IPS DF 19.7 (cell line): ENCODE results near the gene ARID1B.

Experiments used
- DNase-seq: peaks from one replicate; pipeline ENCODE4 v3.0.0-alpha.2; 2013; ENCODE audit warnings: low read depth, low spot score

Gene ARID1B

DNA sequence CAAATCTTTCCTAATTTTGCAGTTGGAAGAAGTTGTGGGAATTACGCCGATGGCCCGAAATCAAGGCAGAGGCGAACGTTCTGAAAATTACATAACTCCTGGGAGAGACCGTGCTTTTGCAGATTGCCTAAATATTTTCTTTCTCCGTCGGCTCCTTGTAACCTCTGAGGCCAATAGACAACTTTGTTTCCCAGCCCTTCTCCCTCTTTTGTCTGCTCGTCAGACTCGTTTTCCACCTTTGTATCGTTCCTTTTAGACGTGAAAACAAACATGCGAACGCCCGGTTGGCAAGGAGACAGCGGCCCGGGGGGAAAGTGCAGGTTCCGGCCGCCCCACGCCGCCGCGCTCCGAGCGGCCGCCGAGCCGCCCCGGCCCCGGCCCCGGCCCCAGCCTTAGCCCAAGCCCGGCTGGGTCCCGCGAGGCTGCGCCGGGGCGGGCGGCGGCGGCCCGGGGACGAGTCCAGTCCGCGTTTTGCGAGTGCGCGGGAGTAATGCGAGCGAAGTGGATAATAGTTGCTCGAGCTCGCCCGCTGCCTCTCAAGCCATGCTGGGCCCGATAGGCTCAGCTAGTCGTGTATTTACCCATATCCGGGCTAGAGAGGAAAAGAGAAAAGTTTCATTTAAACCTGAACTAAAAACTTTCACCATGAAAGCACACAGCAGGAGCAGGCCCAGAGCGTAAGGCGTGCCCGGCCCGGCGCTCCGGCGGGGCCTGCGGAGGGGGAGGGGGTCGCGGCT, at the start of gene ARID1B:
Gene ARID1B, plus strand, starts transcription at position 539 of the 737 bp plus-strand sequence. CDS start 303 bp downstream, outside the sequence.
- DNase-seq = no peak

GRCh38 chr6:156727715-156728385, 49.3 kb upstream of the ARID1B start:
- no peak for DNase-seq

- no peak for DNase-seq
These were observed 47.9 kb upstream of the ARID1B start for GRCh38 chr6:156729248-156729647.

GRCh38 chr6:156731396-156731795, 45.8 kb upstream of the ARID1B start:
- no peak for DNase-seq

- no peak for DNase-seq
These were observed 41.4 kb upstream of the ARID1B start for GRCh38 chr6:156735751-156736150.

DNA sequence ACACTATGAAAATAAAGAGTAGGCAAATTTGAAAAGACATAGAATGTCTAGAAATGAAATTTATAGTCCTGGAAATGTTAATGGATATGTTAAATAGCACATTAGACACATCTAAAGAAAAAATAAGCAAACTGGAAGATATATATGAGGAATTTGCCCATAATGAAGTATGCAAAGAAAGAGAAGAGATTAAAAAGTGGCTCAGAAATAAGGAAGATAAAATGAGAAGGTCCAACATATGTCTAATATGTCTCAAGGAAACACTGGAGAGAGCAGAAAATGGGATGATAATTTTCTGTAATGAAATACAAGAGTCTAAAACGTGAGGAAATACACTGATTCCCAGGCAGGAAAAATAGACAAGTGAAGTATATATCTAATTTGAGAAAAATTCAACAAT, 36.6 kb upstream of the ARID1B start:
- no peak for DNase-seq

GRCh38 chr6:156741287-156742073, 35.7 kb upstream of the ARID1B start:
- no peak for DNase-seq

- DNase-seq = no peak
These were observed 29.5 kb upstream of the ARID1B start for GRCh38 chr6:156747715-156748114.

- DNase-seq = no peak
These were observed 28.7 kb upstream of the ARID1B start for GRCh38 chr6:156748504-156748903.

- no peak for DNase-seq
These were observed 24.4 kb upstream of the ARID1B start for GRCh38 chr6:156752666-156753301.

GRCh38 chr6:156756630-156757610, 20.3 kb upstream of the ARID1B start:
- no peak for DNase-seq

GRCh38 chr6:156757849-156758248, 19.3 kb upstream of the ARID1B start:
- DNase-seq = no peak

DNA sequence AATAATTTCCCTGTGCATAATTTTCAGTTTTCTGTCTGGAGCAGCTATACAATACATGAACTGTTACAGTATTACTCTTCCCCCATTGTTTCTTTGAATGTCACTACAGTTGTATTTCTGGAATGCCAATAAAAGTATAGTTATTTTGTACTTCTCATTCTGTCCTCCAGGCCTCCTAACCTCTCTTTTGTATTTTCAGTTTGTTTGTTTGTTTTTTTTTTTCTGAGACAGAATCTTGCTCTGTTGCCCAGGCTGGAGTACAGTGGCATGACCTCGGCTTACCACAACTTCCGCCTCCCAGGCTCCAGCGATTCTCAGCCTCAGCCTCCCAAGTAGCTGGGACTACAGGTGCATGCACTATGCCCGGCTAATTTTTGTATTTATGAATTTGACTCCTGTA, 16.8 kb upstream of the ARID1B start:
- no peak for DNase-seq

- no peak for DNase-seq
These were observed 14.6 kb upstream of the ARID1B start for GRCh38 chr6:156762547-156762946.

GRCh38 chr6:156765117-156765516, 12.1 kb upstream of the ARID1B start:
- no peak for DNase-seq

GRCh38 chr6:156767603-156768467, 9.3 kb upstream of the ARID1B start:
- DNase-seq = no peak

DNA sequence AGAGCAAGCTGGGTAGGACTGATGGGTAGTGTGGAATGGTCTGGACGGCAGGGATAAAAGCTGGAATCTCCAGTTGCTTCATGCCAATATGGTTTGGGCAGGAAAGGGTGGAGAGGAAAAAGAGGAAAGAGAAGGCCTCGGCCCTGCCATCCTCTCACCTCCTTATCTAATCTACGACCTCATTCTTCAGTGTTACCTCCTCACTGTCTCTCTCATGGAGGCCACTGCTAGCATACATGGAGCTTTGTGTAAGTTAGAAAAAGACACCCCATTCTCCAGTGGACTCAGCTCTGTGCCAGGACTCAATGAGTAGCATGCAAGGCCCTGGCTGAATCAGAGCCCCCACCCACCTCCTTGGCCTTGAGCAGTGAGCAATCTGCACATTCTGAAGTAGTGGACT, 6.1 kb upstream of the ARID1B start:
- DNase-seq = no peak

DNA sequence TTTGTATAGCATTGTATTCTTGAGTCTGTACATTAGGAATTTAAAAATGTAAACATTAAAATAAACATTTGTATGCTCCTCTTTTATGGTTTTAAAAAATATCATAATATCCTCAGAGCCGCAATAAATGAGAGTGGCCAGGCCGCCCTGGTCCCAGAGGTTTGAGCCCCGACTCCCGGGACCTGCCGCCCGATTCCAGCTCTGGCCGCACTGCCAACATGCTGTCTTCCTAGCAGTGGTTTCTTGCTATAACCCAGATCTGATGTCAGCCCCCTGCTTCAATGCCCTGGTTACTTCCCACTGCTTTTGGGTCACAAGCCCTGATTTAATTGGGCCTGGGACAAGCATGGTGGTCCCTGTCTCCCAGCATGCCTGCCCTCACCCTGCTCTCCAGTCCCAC, 5.4 kb upstream of the ARID1B start:
- no peak for DNase-seq

DNA sequence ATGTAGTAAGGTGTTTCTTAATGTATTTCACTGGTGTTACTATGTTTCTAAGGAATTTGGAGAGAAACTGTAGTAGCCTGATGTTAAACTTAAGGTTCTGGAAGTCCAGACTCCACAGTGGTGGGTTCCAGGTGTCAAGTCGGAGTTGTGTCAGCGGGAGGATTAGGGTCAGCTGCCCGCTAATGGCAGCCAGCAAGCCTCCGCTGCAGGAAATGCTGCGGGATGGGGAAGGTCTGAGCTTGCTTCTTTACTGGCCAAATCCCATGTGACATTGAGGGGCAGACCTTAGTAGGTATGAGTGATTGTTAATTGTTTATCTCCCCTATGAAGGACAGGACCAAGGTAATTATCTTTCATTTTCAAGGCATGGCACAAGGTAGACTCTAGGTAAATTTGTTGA, 3.7 kb upstream of the ARID1B start:
- DNase-seq = no peak
